Retinal pigment epithelial cell (primary cell): Measurements from ENCODE around the gene GTF3C5.
"Not testable (repeated sequence)": the region's sequence is repeated elsewhere in the genome, so short reads cannot be mapped to it uniquely, and the experiment has no call there.

Experiments
- DNase-seq: peaks from one replicate; pipeline ENCODE4 v3.0.0-alpha.2; 2010; ENCODE audit warnings: low read depth
- H3K4me3 ChIP-seq: 2 replicates; pipeline ENCODE4 v1.5.1; 2011; ENCODE audit warnings: mild to moderate bottlenecking, low read length, control low read depth, moderate library complexity
- TF ChIP-seq, protein P1 (sequence below): conservative IDR thresholded peaks from 2 replicates; pipeline ENCODE4 v1.5.1; 2011; ENCODE audit warnings: low read depth, low read length, control low read depth, inconsistent platforms

Gene GTF3C5

GRCh38 chr9:133086212-133086860, 55.5 kb downstream of the GTF3C5 start:
- not testable (repeated sequence) for H3K4me3 ChIP-seq, DNase-seq

- TF ChIP-seq, protein P1, sequence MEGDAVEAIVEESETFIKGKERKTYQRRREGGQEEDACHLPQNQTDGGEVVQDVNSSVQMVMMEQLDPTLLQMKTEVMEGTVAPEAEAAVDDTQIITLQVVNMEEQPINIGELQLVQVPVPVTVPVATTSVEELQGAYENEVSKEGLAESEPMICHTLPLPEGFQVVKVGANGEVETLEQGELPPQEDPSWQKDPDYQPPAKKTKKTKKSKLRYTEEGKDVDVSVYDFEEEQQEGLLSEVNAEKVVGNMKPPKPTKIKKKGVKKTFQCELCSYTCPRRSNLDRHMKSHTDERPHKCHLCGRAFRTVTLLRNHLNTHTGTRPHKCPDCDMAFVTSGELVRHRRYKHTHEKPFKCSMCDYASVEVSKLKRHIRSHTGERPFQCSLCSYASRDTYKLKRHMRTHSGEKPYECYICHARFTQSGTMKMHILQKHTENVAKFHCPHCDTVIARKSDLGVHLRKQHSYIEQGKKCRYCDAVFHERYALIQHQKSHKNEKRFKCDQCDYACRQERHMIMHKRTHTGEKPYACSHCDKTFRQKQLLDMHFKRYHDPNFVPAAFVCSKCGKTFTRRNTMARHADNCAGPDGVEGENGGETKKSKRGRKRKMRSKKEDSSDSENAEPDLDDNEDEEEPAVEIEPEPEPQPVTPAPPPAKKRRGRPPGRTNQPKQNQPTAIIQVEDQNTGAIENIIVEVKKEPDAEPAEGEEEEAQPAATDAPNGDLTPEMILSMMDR = no peak
- no peak for DNase-seq
- H3K4me3 ChIP-seq = no peak overlapping the region
These were observed 56.1 kb downstream of the GTF3C5 start for GRCh38 chr9:133086894-133087293.

DNA sequence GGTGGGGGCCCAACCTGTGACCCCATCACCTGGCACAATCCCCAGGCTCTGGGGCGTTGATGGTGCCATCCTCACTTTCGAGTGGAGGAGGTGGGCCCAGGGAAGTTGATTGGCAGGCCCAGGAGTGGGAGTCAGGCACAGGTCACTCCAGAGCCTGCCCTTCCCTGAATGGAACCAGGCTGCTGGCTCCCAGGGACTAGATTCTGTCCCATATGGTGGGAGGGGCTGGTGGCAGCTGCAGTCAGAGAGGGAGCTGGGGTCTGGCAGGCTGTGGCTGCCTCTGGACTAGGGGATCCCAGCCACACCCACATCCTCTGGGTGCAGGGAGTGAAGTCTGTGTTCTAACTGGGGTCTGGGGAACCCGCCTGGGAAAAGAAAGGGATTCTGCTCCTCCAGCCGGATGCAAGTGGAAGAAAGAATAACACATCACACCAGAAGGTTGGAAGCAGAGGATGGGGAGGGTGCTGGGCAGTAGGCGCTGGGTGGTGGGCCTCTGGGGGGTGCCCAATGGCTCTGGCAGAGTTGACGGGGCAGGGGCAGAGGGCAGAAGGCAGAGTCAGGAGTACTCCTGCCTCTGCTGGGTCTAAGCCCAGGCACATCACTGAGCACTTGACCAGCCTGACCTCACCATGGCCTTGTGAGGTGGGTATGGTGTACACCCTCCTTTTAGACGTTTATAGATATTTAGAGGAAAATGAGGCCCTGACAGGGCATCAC, 56.8 kb downstream of the GTF3C5 start:
- TF ChIP-seq, protein P1 = no peak
- no peak overlapping the region for H3K4me3 ChIP-seq
- no peak for DNase-seq

- no peak overlapping the region for H3K4me3 ChIP-seq
- TF ChIP-seq, protein P1 = no peak
- no peak for DNase-seq
These were observed 57.5 kb downstream of the GTF3C5 start for GRCh38 chr9:133088146-133088750.

DNA sequence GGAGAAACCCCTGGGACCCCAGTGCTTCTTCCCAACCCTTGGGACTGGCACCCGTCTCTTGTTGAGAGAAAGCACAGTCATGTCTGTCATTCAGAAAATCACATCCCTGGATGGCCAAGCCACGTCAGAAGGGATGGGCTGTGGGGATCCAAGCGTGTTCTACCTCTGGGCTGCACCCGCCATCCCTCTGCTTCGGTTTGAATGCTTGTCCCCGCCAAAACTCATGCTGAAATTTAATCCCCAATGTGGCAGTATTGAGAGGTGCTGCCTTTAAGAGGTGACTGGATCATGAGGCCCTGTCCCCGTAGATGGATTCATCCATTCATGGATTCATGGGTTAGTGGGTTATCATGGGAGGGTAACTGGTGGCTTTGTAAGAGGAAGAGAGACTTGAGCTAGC, 58.0 kb downstream of the GTF3C5 start:
- no peak for DNase-seq
- TF ChIP-seq, protein P1 = no peak
- no peak overlapping the region for H3K4me3 ChIP-seq

DNA sequence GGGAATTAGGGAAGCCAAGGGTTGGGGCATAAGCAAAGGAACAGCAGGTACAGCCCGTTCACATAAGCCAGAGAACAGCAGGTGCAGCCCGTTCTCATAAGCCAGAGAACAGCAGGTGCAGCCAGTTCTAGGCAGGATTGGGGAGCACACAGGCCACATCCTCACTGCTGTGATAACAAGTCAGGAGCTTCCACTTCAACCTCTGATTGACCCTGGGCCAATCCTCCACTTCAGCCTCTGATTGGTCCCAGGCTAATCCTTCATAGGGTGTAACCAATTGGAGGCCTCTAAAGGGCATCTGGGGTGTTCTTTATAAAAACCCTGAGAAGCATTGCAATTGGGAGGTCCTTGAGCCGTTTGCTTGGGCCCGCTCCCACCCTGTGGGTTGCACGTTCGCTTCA, 58.5 kb downstream of the GTF3C5 start:
- no peak overlapping the region for H3K4me3 ChIP-seq
- TF ChIP-seq, protein P1 = no peak
- DNase-seq = no peak

- TF ChIP-seq, protein P1 = no peak
- no peak for DNase-seq
- no peak overlapping the region for H3K4me3 ChIP-seq
These were observed 59.4 kb downstream of the GTF3C5 start for GRCh38 chr9:133090187-133090586.
